Heart right ventricle (tissue), 16 donors: Measurements from ENCODE around the gene NOM1. TPM values are rescaled to one million over a fixed set of nuclear protein-coding genes. Genes with fewer than 3 reads are reported as not detected.
A peak's percentile ranks its signal among the peaks of the same experiment; 100 is the strongest.
"Not testable (repeated sequence)": the region's sequence is repeated elsewhere in the genome, so short reads cannot be mapped to it uniquely, and the experiment has no call there.

Experiments
- ATAC-seq, 8 donors: fragments of 200-7000 bp; cut with Tn5 transposase; one replicate each; pipeline ENCODE4 v1.9.1; 2020; ENCODE audit warnings: mild to moderate bottlenecking in 8 of 8, moderate library complexity in 8 of 8, moderate number of reproducible peaks in 1 of 8
- DNase-seq, 2 donors: peaks; one replicate each; pipeline ENCODE4 v3.0.0-alpha.2; 2020
- H3K27ac ChIP-seq, 10 donors: fragments of 200-600 bp; sonication (generic) in 2 of 10; one replicate each; pipeline versions ENCODE4 v1.5.0 to v1.8.0; 2020 to 2022; ENCODE audit warnings: mild to moderate bottlenecking in 3 of 10
- H3K27me3 ChIP-seq, 7 donors: fragments of 200-600 bp; one replicate each; pipeline ENCODE4 v1.8.0; 2021 to 2022; ENCODE audit warnings: mild to moderate bottlenecking in 2 of 7
- H3K36me3 ChIP-seq, 9 donors: fragments of 200-600 bp; sonication (generic) in 1 of 9; one replicate each; pipeline versions ENCODE4 v1.5.0 to v1.8.0; 2020 to 2022; ENCODE audit warnings: mild to moderate bottlenecking in 2 of 9
- H3K4me1 ChIP-seq, 9 donors: fragments of 200-600 bp; sonication (generic) in 1 of 9; one replicate each; pipeline versions ENCODE4 v1.5.0 to v1.8.0; 2020 to 2022; ENCODE audit warnings: mild to moderate bottlenecking in 4 of 9
- H3K4me3 ChIP-seq, 10 donors: fragments of 200-600 bp; sonication (generic) in 2 of 10; one replicate each; pipeline versions ENCODE4 v1.5.0 to v1.8.0; 2020 to 2022; ENCODE audit warnings: mild to moderate bottlenecking in 7 of 10, moderate library complexity in 2 of 10
- H3K9me3 ChIP-seq, 11 donors: fragments of 200-600 bp in 10 of 11; sonication (generic) in 2 of 11; one replicate each; pipeline versions ENCODE4 v1.5.0 to v1.8.0; 2013 to 2022; ENCODE audit warnings: mild to moderate bottlenecking in 2 of 11, control low read depth in 1 of 11, moderate library complexity in 1 of 11
- WGBS, 2 donors: extraction: QIAGEN DNeasy Blood & Tissue Kit; methylation state at CpG; one replicate each; pipeline ENCODE4 v1.1.7; 2013; ENCODE audit warnings: inconsistent platforms in 1 of 2; 5-methylcytosine and 5-hydroxymethylcytosine counted together
- intact Hi-C, 10 donors: fragments of 100-400 bp; cut with DNase I; formaldehyde crosslinking; loops; one replicate each; pipeline versions ENCODE4 v1.11.1 to v1.14.2; 2022
- polyA plus RNA-seq, 2 donors: library from polyadenylated mRNA; stranded (reverse); fragments of 200-250 nt; gene quantifications; one replicate each; pipeline ENCODE4 v1.2.3, GENCODE V29; 2013
- total RNA-seq, 10 donors: library from RNA; stranded (reverse); fragmentation: NEBNext Ultra II Directional in 3 of 10; extraction: Animal tissue kit (Norgen Biotek cat#: 25700) in 3 of 10; gene quantifications; one replicate each; pipeline versions ENCODE4 v1.2.1 to v1.2.4, GENCODE V29; 2021 to 2023
- TF ChIP-seq, protein P1 (sequence below), 9 donors: fragments of 200-600 bp; sonication (generic) in 2 of 9; IDR thresholded peaks; one replicate each; pipeline versions ENCODE4 v1.5.0 to v1.8.0; 2021 to 2022; ENCODE audit warnings: antibody characterized with exemption in 9 of 9, mild to moderate bottlenecking in 5 of 9, moderate library complexity in 1 of 9
- donor health status: Arrhythmogenic right ventricular cardiomyopathy.
- donor health status: ischemic (EF 13 %, LVEDD 7.1; RV severe dilation, severe dysfunction).
- donor health status: healthy with polysubstance abuse.
- donor health status: DM: no; HTN: yes; CAD: no.
- donor health status: DM: no; HTN: no; CAD: no.
- donor health status: ischemic (EF 25% LVEDD 6.9; RV normal size, moderate dysfunction).
- donor health status: ischemic (EF 25% LVEDD 5.7; RV mildly dilated, moderate dysfunction).
- donor health status: healthy.
- donor health status: DM: yes; HTN: yes; CAD: no.
- donor health status: Ischemic cardiomyopathy.
- donor health status: ischemic (EF 35%, LVEDD 5.7; RV mildly dilated, moderate dysfunction).
- donor health status: nonischemic (EF 11% LVEDD 7.7; RV severe dilation, severe dysfunction).
- donor health status: DM: yes; HTN: yes; CAD: no.
- donor health status: PGD.
- donor health status: ischemic (EF 29% LVEDD 5.4; RV normal size, mild dysfunction).
- donor health status: nonischemic (EF 23%, LVEDD 6.1; RV moderate dilation, normal function).

Gene NOM1
- total and polyA plus RNA-seq, 12 donors = 4.2 to 13.6 (median 8.3) TPM

GRCh38 chr7:156947120-156947843, 2.2 kb upstream of the NOM1 start:
- no peak overlapping the region for H3K27ac ChIP-seq
- no peak for ATAC-seq
- H3K36me3 ChIP-seq = peaks cover 0 to 4% (median under 1%) of the 10 kb centered on the region in 9 donors
- DNase-seq = no peak
- peaks cover 6 to 44% (median 31%) of the 10 kb centered on the region in 7 donors for H3K27me3 ChIP-seq
- no peaks in the 10 kb centered on the region for H3K9me3 ChIP-seq
- TF ChIP-seq, protein P1, sequence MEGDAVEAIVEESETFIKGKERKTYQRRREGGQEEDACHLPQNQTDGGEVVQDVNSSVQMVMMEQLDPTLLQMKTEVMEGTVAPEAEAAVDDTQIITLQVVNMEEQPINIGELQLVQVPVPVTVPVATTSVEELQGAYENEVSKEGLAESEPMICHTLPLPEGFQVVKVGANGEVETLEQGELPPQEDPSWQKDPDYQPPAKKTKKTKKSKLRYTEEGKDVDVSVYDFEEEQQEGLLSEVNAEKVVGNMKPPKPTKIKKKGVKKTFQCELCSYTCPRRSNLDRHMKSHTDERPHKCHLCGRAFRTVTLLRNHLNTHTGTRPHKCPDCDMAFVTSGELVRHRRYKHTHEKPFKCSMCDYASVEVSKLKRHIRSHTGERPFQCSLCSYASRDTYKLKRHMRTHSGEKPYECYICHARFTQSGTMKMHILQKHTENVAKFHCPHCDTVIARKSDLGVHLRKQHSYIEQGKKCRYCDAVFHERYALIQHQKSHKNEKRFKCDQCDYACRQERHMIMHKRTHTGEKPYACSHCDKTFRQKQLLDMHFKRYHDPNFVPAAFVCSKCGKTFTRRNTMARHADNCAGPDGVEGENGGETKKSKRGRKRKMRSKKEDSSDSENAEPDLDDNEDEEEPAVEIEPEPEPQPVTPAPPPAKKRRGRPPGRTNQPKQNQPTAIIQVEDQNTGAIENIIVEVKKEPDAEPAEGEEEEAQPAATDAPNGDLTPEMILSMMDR (IDR thresholded peaks at IDR 0.05) = no peak
- H3K4me1 ChIP-seq = peaks cover 4 to 32% (median 22%) of the 10 kb centered on the region in 9 donors
- 51 to 65% methylated on average over 12 of the region's 12 CpGs for WGBS, 2 donors
- intact Hi-C loops = loop anchor here in 3 of 10 donors (5.0 to 10.0 kb wide), 4 partner anchors 40 to 390 kb away; partner anchors contain the start of genes LMBR1 (in 2 of the 3) and DNAJB6 (in 1 of the 3)
- H3K4me3 ChIP-seq = no peak overlapping the region

DNA sequence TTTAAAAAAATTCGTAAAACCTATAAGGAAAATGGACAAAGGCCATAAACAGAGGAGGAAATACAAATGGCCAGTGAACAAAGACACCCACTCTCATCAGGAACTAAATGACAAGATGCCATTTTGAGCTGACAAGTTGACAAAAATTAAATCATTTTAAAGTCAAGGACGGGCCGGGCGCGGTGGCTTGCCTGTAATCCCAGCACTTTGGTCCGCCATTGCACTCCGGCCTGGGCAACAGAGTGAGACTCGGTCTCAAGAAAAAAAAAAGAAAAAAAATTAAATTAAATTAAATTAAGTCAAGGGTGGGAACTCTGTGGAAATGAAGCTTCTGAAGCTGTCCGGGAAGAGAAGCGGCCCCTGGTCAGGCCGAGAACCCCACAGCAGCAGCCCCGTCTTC, 1.2 kb upstream of the NOM1 start:
- ATAC-seq (no peak), DNase-seq (no peak)
- H3K4me3 ChIP-seq = peak overlapping the region in 7 of 10 donors; percentile 86 to 100 (median 98)
- TF ChIP-seq, protein P1 (IDR thresholded peaks at IDR 0.05) = no peak
- H3K27ac ChIP-seq = peak overlapping the region in 1 of 10 donors; percentile 53
- H3K27me3 ChIP-seq = peaks cover 0 to 33% (median 20%) of the 10 kb centered on the region in 7 donors
- 91 to 94% methylated on average over 12 of the region's 12 CpGs for WGBS, 2 donors
- H3K4me1 ChIP-seq = peaks cover 4 to 33% (median 23%) of the 10 kb centered on the region in 9 donors
- no peaks in the 10 kb centered on the region for H3K9me3 ChIP-seq
- peaks cover 0 to 15% (median 11%) of the 10 kb centered on the region in 9 donors for H3K36me3 ChIP-seq
- intact Hi-C loops = loop anchor here in 3 of 10 donors (5.0 to 10.0 kb wide), 4 partner anchors 41 to 389 kb away; partner anchors contain the start of genes LMBR1 (in 2 of the 3) and DNAJB6 (in 1 of the 3)

GRCh38 chr7:156950381-156950858, 908 bp downstream of the NOM1 start:
- 1% methylated on average over 21 of the region's 21 CpGs for WGBS, 2 donors
- H3K27me3 ChIP-seq = peaks cover 0 to 13% (median 3%) of the 10 kb centered on the region in 7 donors
- DNase-seq (no peak), ATAC-seq (peak in 1 of 8 donors; percentile 15)
- TF ChIP-seq, protein P1 (IDR thresholded peaks at IDR 0.05) = no peak
- peak overlapping the region; percentile 70 to 100 (median 98) for H3K4me3 ChIP-seq
- intact Hi-C loops = no loop called here
- peaks cover 0 to 35% (median 24%) of the 10 kb centered on the region in 9 donors for H3K36me3 ChIP-seq
- H3K9me3 ChIP-seq = no peaks in the 10 kb centered on the region
- peak overlapping the region in 5 of 10 donors; percentile 73 to 88 (median 77) for H3K27ac ChIP-seq
- peaks cover 4 to 33% (median 23%) of the 10 kb centered on the region in 9 donors for H3K4me1 ChIP-seq

DNA sequence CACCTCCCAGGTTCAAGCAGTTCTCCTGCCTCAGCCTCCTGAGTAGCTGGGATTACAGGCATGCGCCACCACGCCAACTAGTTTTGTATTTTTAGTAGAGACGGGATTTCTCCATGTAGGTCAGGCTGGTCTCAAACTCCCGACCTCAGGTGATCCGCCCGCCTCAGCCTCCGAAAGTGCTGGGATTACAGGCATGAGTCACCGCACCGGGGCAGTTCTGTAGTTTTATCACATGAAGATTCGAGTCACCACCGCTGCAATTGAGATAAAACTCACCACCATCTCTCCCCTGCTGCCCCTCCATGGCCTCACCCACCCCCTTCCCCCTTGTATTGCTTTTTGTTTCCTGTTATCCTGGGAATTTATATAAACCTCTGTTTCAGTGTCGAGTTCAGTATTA, 3.7 kb downstream of the NOM1 start:
- H3K4me3 ChIP-seq, DNase-seq, H3K27ac ChIP-seq, intact Hi-C loops, H3K27me3 ChIP-seq, H3K9me3 ChIP-seq, ATAC-seq: not testable (repeated sequence)
- Histone ChIP-seq H3K4me1 (peaks cover 4 to 33% (median 23%) of the 10 kb centered on the region in 9 donors), H3K36me3 (peaks cover 0 to 63% (median 32%) of the 10 kb centered on the region in 9 donors)
- WGBS, 2 donors = 75 to 78% methylated on average over 12 of the region's 12 CpGs
